Stimulated activated CD4-positive, alpha-beta T cell treated with anti-CD3 and anti-CD28 coated beads, Interleukin-12 subunit alpha, Interleukin-12 subunit beta, amount 100 ng/mL, for 24 hours (primary cell): ENCODE data around the gene HMGCS1.
"Not testable (repeated sequence)": the region's sequence is repeated elsewhere in the genome, so short reads cannot be mapped to it uniquely, and the experiment has no call there.

Source experiments
- DNase-seq, 2 experiments: peaks; one replicate each; pipeline ENCODE4 v3.0.0-alpha.2; 2020; ENCODE audit warnings: low read depth in 2 of 2

Gene HMGCS1

GRCh38 chr5:43312076-43312661 lies 1.0 kb downstream of the HMGCS1 start:
- DNase-seq = no peak

GRCh38 chr5:43309637-43310036 lies 3.6 kb downstream of the HMGCS1 start:
- DNase-seq = no peak

GRCh38 chr5:43309122-43309521 lies 4.1 kb downstream of the HMGCS1 start:
- DNase-seq = no peak

GRCh38 chr5:43306954-43307353 lies 6.3 kb downstream of the HMGCS1 start:
- not testable (repeated sequence) for DNase-seq

- DNase-seq = no peak
Measured at GRCh38 chr5:43305948-43306565, 7.2 kb downstream of the HMGCS1 start.

- DNase-seq = no peak
Measured at GRCh38 chr5:43304525-43304924, 8.7 kb downstream of the HMGCS1 start.

GRCh38 chr5:43303242-43303641 lies 10.0 kb downstream of the HMGCS1 start:
- DNase-seq = no peak

- DNase-seq = no peak
Measured at GRCh38 chr5:43302481-43302880, 10.7 kb downstream of the HMGCS1 start.

- no peak for DNase-seq
Measured at GRCh38 chr5:43301653-43302091, 11.5 kb downstream of the HMGCS1 start.

GRCh38 chr5:43300112-43300511 lies 13.1 kb downstream of the HMGCS1 start:
- no peak for DNase-seq

- DNase-seq = no peak
Measured at GRCh38 chr5:43298443-43298842, 14.8 kb downstream of the HMGCS1 start.

GRCh38 chr5:43296835-43297234 lies 16.4 kb downstream of the HMGCS1 start:
- no peak for DNase-seq

GRCh38 chr5:43295202-43295601 lies 18.0 kb downstream of the HMGCS1 start:
- DNase-seq = no peak

- DNase-seq = no peak
Measured at GRCh38 chr5:43294226-43294625, 19.0 kb downstream of the HMGCS1 start.

GRCh38 chr5:43290726-43291125 lies 22.5 kb downstream of the HMGCS1 start:
- DNase-seq = no peak

GRCh38 chr5:43288269-43288831 lies 24.9 kb downstream of the HMGCS1 start:
- no peak for DNase-seq

- DNase-seq = no peak
Measured at GRCh38 chr5:43287493-43287892, 25.7 kb downstream of the HMGCS1 start.

- no peak for DNase-seq
Measured at GRCh38 chr5:43286623-43287022, 26.6 kb downstream of the HMGCS1 start.

GRCh38 chr5:43281840-43282658 lies 31.2 kb downstream of the HMGCS1 start:
- no peak for DNase-seq

GRCh38 chr5:43279548-43280274 lies 33.5 kb downstream of the HMGCS1 start:
- DNase-seq = no peak

GRCh38 chr5:43275391-43275790 lies 37.8 kb downstream of the HMGCS1 start:
- no peak for DNase-seq
